Measurements from ENCODE around the gene ATAD3A. TPM values are rescaled to one million over a fixed set of nuclear protein-coding genes. Genes with fewer than 3 reads are reported as not detected.
A peak's percentile ranks its signal among the peaks of the same experiment; 100 is the strongest.

ATAD3A gene
- total and polyA plus RNA-seq, 9 donors = 2.8 to 23.9 (median 16.9) TPM

DNA sequence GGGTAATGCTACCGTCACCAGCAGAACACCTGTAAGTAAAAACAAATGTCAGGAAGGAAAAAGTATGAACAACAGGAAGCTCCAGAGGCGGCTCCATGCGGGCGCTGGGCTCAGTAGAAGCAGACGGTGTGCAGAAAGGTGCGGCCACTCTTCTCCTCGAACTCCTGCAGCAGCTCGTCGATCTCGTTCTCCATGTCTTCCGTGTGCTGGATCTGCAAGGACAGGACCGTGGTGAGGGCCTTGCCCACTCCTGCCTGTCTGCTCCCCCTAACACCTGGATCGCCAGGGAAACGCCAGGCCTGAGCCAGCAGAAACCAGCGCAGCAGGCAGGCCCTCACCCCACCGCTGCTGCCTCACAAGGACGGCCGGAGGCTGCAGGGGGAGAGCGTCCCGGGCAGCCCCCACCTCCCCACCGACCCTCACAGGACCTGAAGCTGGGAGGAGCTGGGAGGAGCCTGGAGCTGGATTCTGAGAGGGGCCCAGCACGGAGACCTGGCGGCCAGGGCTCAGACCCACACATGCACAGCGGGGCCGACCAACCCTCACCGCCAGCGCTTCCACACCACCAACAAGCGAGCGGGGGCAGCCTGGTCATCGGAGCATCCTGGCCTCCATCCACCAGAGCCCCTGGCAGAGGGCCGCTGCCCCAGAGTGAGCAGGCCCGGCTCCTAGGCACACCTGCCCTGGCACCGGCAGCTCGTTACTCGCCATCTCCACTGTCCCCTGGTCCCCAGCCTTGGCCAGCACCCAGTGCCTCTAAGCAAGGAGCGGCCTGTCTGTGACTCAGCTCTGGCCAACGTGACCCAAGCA lies 30.2 kb downstream of the ATAD3A start:
- Histone ChIP-seq H3K36me3 (no peaks in the 10 kb centered on the region), H3K27me3 (no peaks in the 10 kb centered on the region), H3K9me3 (no peaks in the 10 kb centered on the region), H3K27ac (no peak overlapping the region), H3K4me1 (ENCODE audit: insufficient read depth) (peaks cover 11% of the 10 kb centered on the region), H3K4me3 (no peak overlapping the region)
- intact Hi-C loops (cut with DNase I) = no loop called here
- WGBS, 3 donors = 82 to 86% (median 83%) methylated on average over 34 to 37 of the region's 37 CpGs
- DNase-seq = peak in 1 of 5 donors; percentile 28
- TF ChIP-seq, protein P1, sequence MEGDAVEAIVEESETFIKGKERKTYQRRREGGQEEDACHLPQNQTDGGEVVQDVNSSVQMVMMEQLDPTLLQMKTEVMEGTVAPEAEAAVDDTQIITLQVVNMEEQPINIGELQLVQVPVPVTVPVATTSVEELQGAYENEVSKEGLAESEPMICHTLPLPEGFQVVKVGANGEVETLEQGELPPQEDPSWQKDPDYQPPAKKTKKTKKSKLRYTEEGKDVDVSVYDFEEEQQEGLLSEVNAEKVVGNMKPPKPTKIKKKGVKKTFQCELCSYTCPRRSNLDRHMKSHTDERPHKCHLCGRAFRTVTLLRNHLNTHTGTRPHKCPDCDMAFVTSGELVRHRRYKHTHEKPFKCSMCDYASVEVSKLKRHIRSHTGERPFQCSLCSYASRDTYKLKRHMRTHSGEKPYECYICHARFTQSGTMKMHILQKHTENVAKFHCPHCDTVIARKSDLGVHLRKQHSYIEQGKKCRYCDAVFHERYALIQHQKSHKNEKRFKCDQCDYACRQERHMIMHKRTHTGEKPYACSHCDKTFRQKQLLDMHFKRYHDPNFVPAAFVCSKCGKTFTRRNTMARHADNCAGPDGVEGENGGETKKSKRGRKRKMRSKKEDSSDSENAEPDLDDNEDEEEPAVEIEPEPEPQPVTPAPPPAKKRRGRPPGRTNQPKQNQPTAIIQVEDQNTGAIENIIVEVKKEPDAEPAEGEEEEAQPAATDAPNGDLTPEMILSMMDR (IDR thresholded peaks at IDR 0.05) = no peak
- TF ChIP-seq EP300 (IDR thresholded peaks at IDR 0.05) = no peak
- no peak for TF ChIP-seq POLR2A (IDR thresholded peaks at IDR 0.05)

DNA sequence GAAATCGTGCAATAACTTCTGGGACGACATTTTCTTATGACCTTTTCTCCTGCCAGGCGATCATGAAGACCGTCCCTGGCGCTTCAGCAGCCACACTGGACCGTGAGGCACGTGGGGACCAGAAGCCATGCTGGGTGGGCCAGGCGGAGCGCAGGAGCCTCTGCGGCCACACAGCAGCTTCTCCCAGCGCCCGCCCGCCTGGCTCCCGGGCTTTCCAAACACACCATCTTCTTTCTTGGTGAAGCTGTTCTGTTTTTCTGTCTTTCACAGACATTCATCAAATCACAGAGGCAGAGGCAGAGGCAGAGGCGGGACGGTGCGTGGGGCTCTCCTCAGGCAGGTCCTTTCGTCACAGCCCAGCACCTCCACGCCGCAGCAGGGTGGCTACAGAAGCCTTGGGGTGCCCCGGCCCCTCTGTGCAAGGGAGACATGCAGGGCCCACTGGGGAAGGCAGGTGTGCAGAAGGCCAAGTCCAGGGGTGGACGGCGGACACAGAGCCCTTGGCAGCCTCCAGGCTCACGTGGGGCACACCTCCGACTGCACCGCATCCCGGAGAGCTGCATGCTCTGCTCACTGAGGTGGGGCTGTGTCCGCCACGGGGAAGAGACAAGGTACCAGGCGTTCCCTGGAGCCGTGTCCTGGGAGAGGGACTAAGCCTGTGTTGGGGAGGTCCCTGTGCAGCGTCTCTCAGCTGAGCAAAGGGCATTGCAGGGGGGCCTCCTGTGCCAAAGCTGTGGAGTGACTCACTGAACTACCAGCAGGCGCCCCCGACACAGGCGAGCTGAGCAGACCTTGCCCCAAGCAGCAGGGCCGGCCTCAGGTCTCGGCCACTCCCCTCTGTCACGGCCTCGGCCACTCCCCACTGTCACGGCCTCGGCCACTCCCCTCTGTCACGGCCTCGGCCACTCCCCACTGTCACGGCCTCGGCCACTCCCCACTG lies 31.1 kb downstream of the ATAD3A start:
- TF ChIP-seq POLR2A (IDR thresholded peaks at IDR 0.05) (no peak), EP300 (IDR thresholded peaks at IDR 0.05) (no peak)
- TF ChIP-seq, protein P1 (IDR thresholded peaks at IDR 0.05) = no peak
- H3K4me3 ChIP-seq = no peak overlapping the region

DNA sequence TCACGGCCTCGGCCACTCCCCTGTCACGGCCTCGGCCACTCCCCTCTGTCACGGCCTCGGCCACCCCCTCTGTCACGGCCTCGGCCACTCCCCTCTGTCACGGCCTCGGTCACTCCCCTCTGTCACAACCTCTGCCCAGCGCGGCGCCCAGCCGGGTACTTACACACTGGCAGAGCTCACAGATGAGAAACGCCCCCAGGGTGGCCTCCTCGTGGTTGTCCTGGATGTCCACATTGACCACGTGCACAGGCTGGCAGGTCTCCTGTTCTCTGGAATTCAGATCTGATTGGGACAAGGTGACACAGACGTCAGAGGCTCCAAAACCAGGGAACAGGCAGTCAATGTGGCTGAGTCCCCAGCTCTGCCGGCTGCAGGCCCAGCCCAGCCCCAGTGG lies 31.7 kb downstream of the ATAD3A start:
- Histone ChIP-seq H3K9me3 (no peaks in the 10 kb centered on the region), H3K36me3 (no peaks in the 10 kb centered on the region), H3K27ac (no peak overlapping the region), H3K27me3 (no peaks in the 10 kb centered on the region), H3K4me3 (no peak overlapping the region), H3K4me1 (ENCODE audit: insufficient read depth) (peaks cover 10% of the 10 kb centered on the region)
- intact Hi-C loops (cut with DNase I) = no loop called here
- WGBS, 3 donors = 76 to 80% (median 79%) methylated on average over 19 of the region's 19 CpGs
- TF ChIP-seq POLR2A (IDR thresholded peaks at IDR 0.05) = no peak
- TF ChIP-seq EP300 (IDR thresholded peaks at IDR 0.05) = no peak
- TF ChIP-seq, protein P1 (IDR thresholded peaks at IDR 0.05) = no peak
- no peak for DNase-seq

More for the DNA sequence above, 31.1 kb downstream of the ATAD3A start:
- WGBS, 3 donors = 86 to 89% (median 87%) methylated on average over 45 of the region's 45 CpGs
- Histone ChIP-seq H3K9me3 (no peaks in the 10 kb centered on the region), H3K4me1 (ENCODE audit: insufficient read depth) (peaks cover 11% of the 10 kb centered on the region), H3K27ac (no peak overlapping the region), H3K36me3 (no peaks in the 10 kb centered on the region), H3K27me3 (no peaks in the 10 kb centered on the region)
- intact Hi-C loops (cut with DNase I) = no loop called here
- DNase-seq = peak in 1 of 5 donors; percentile 23

DNA sequence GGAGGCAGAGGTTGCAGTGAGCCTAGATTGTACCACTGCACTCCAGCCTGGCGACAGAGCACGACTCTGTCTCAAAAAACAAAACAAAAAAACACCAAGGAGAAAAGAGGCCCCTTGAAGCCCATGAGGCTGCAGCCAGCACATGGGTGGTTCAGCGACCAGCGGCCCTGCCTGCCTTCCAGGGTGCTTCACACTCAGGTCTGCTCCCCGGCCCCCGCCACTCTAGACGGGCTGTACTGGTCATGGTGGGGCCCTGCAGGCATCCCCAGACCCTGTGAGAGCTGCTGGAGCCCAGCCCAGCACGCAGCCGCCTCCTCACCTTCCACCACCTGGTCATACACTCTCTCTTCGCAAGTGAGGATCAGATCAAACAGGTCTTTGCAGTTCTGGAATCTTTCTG lies 32.6 kb downstream of the ATAD3A start:
- Histone ChIP-seq H3K4me3 (no peak overlapping the region), H3K27me3 (no peaks in the 10 kb centered on the region), H3K9me3 (no peaks in the 10 kb centered on the region), H3K36me3 (no peaks in the 10 kb centered on the region), H3K27ac (no peak overlapping the region), H3K4me1 (ENCODE audit: insufficient read depth) (peaks cover 3% of the 10 kb centered on the region)
- no peak for TF ChIP-seq EP300 (IDR thresholded peaks at IDR 0.05)
- TF ChIP-seq, protein P1 (IDR thresholded peaks at IDR 0.05) = no peak
- TF ChIP-seq POLR2A (IDR thresholded peaks at IDR 0.05) = no peak
- intact Hi-C loops (cut with DNase I) = no loop called here
- no peak for DNase-seq
- WGBS, 3 donors = 83 to 89% (median 86%) methylated on average over 10 of the region's 10 CpGs

Data from ovary (tissue), 9 donors.